T follicular helper cell (primary cell): ENCODE data around the gene LOXL3.

Experiments
- DNase-seq: peaks from one replicate; pipeline ENCODE4 v3.0.0-alpha.2; 2020; ENCODE audit warnings: low read depth
- total RNA-seq, 2 experiments: gene quantifications; one replicate each; lab custom pipeline; 2026; lab: John Stamatoyannopoulos, UW

LOXL3 gene
- 0.06 to 0.70 reads per million in 2 experiments for total RNA-seq

- DNase-seq: peak; percentile 70
Measured at GRCh38 chr2:74553892-74554819, at the start of gene LOXL3, which contains the start of gene DOK1. Gene LOXL3, minus strand, starts transcription at chr2:74553942. Its CDS starts 1,308 bp downstream, at chr2:74552634. Gene DOK1, plus strand, starts transcription at chr2:74554720. Its CDS starts 35 bp downstream, at chr2:74554755.

- DNase-seq: no peak
Measured at GRCh38 chr2:74602586-74603281, 49.0 kb upstream of the LOXL3 start.

- DNase-seq: no peak
Measured at GRCh38 chr2:74599676-74600075, 45.9 kb upstream of the LOXL3 start.

- no peak for DNase-seq
Measured at GRCh38 chr2:74597410-74597809, 43.7 kb upstream of the LOXL3 start.

- no peak for DNase-seq
Measured at GRCh38 chr2:74596584-74596983, 42.8 kb upstream of the LOXL3 start.

- DNase-seq: no peak
Measured at GRCh38 chr2:74593826-74594772, 40.4 kb upstream of the LOXL3 start.

GRCh38 chr2:74588664-74589063, 34.9 kb upstream of the LOXL3 start:
- no peak for DNase-seq

- DNase-seq: peak; percentile 33
Measured at GRCh38 chr2:74587664-74588277, 34.0 kb upstream of the LOXL3 start.

- no peak for DNase-seq
Measured at GRCh38 chr2:74585406-74586185, 31.9 kb upstream of the LOXL3 start.

- DNase-seq: no peak
Measured at GRCh38 chr2:74584088-74584645, 30.4 kb upstream of the LOXL3 start.

GRCh38 chr2:74583504-74583903, 29.8 kb upstream of the LOXL3 start:
- DNase-seq: no peak

GRCh38 chr2:74582184-74582583, 28.4 kb upstream of the LOXL3 start:
- DNase-seq: no peak

- no peak for DNase-seq
Measured at GRCh38 chr2:74581463-74581862, 27.7 kb upstream of the LOXL3 start.

- DNase-seq: no peak
Measured at GRCh38 chr2:74578408-74578807, 24.7 kb upstream of the LOXL3 start.

- DNase-seq: no peak
Measured at GRCh38 chr2:74577448-74577847, 23.7 kb upstream of the LOXL3 start.

- DNase-seq: no peak
Measured at GRCh38 chr2:74576863-74577229, 23.1 kb upstream of the LOXL3 start.

GRCh38 chr2:74576211-74576862, 22.6 kb upstream of the LOXL3 start:
- DNase-seq: no peak

GRCh38 chr2:74575320-74575719, 21.6 kb upstream of the LOXL3 start:
- DNase-seq: no peak

- no peak for DNase-seq
Measured at GRCh38 chr2:74573747-74574562, 20.2 kb upstream of the LOXL3 start.
